Trophoblast cell (in vitro differentiated cells and primary cell): Measurements from ENCODE around the gene HTR6.

Experiments used
- DNase-seq, 2 donors: peaks; one replicate each; pipeline ENCODE4 v3.0.0-alpha.2; 2016
- H2AFZ ChIP-seq: 2 replicates; pipeline ENCODE4 v1.6.1; 2013; ENCODE audit warnings: low read length, moderate library complexity, mild to moderate bottlenecking; ENCODE audit not compliant: insufficient read depth, poor library complexity
- H2AK5ac ChIP-seq: 2 replicates; pipeline ENCODE4 v1.6.1; 2013; ENCODE audit warnings: mild to moderate bottlenecking, low read length
- H2BK120ac ChIP-seq: 2 replicates; pipeline ENCODE4 v1.6.1; 2013; ENCODE audit warnings: low read length, mild to moderate bottlenecking, moderate library complexity; ENCODE audit not compliant: insufficient read depth, poor library complexity
- H2BK12ac ChIP-seq: 2 replicates; pipeline ENCODE4 v1.6.1; 2013; ENCODE audit warnings: mild to moderate bottlenecking, low read length, moderate library complexity
- H2BK5ac ChIP-seq: 2 replicates; pipeline ENCODE4 v1.6.1; 2013; ENCODE audit warnings: low read length, low read depth, moderate library complexity, mild to moderate bottlenecking; ENCODE audit not compliant: poor library complexity
- H3K14ac ChIP-seq: 2 replicates; pipeline ENCODE4 v1.6.1; 2013; ENCODE audit warnings: mild to moderate bottlenecking, low read length
- H3K18ac ChIP-seq: 2 replicates; pipeline ENCODE4 v1.6.1; 2013; ENCODE audit warnings: mild to moderate bottlenecking, low read length
- H3K23ac ChIP-seq: 2 replicates; pipeline ENCODE4 v1.6.1; 2013; ENCODE audit warnings: low read length
- H3K27ac ChIP-seq: 2 replicates; pipeline ENCODE4 v1.5.1; 2013; ENCODE audit warnings: low read depth, mild to moderate bottlenecking, inconsistent platforms, low read length, moderate library complexity
- H3K27me3 ChIP-seq: 2 replicates; pipeline ENCODE4 v1.6.1; 2013; ENCODE audit warnings: inconsistent platforms, mild to moderate bottlenecking, low read length, moderate library complexity; ENCODE audit not compliant: insufficient read depth
- H3K36me3 ChIP-seq, 2 experiments: 1 replicate in 1 of 2; 2 replicates in 1 of 2; pipeline ENCODE4 v1.6.1; 2013; ENCODE audit warnings: low read length in 2 of 2, mild to moderate bottlenecking in 2 of 2, moderate library complexity in 1 of 2; ENCODE audit not compliant: insufficient read depth in 2 of 2, control insufficient read depth in 1 of 2
- H3K4ac ChIP-seq: 2 replicates; pipeline ENCODE4 v1.6.1; 2013; ENCODE audit warnings: low read depth, mild to moderate bottlenecking, low read length, moderate library complexity
- H3K4me1 ChIP-seq, 2 experiments: 1 replicate in 1 of 2; 2 replicates in 1 of 2; pipeline ENCODE4 v1.6.1; 2013; ENCODE audit warnings: low read length in 2 of 2, mild to moderate bottlenecking in 2 of 2, moderate library complexity in 1 of 2; ENCODE audit not compliant: insufficient read depth in 2 of 2, control insufficient read depth in 1 of 2
- H3K4me2 ChIP-seq: 2 replicates; pipeline ENCODE4 v1.6.1; 2013; ENCODE audit warnings: inconsistent platforms, mild to moderate bottlenecking, low read length, moderate library complexity
- H3K4me3 ChIP-seq: 2 replicates; pipeline ENCODE4 v1.5.1; 2013; ENCODE audit warnings: mild to moderate bottlenecking, low read depth, low read length, inconsistent platforms
- H3K79me1 ChIP-seq: one replicate; pipeline ENCODE4 v1.6.1; 2013; ENCODE audit warnings: low read length
- H3K79me2 ChIP-seq: 2 replicates; pipeline ENCODE4 v1.6.1; 2013; ENCODE audit warnings: low read length, mild to moderate bottlenecking; ENCODE audit not compliant: control insufficient read depth, insufficient read depth, poor library complexity
- H3K9ac ChIP-seq: 2 replicates; pipeline ENCODE4 v1.6.1; 2013; ENCODE audit warnings: mild to moderate bottlenecking, low read length
- H3K9me3 ChIP-seq: 2 replicates; pipeline ENCODE4 v1.6.1; 2013; ENCODE audit warnings: low read depth, mild to moderate bottlenecking, control low read depth, inconsistent platforms, low read length; ENCODE audit not compliant: insufficient read depth
- H4K12ac ChIP-seq: 2 replicates; pipeline ENCODE4 v1.6.1; 2013; ENCODE audit warnings: low read depth, mild to moderate bottlenecking, low read length, moderate library complexity
- H4K8ac ChIP-seq: 2 replicates; pipeline ENCODE4 v1.6.1; 2013; ENCODE audit warnings: low read depth, mild to moderate bottlenecking, low read length, moderate library complexity
- H4K91ac ChIP-seq: one replicate; pipeline ENCODE4 v1.6.1; 2013; ENCODE audit warnings: low read depth, mild to moderate bottlenecking, low read length, moderate library complexity
- whole genome bisulfite sequencing: extraction: QIAGEN DNeasy Blood & Tissue Kit; methylation state at CpG from one replicate; pipeline ENCODE4 v1.1.7; 2013; ENCODE audit warnings: missing lambda C conversion rate; ENCODE audit not compliant: insufficient read length, insufficient coverage; ENCODE audit errors: extremely low coverage; 5-methylcytosine and 5-hydroxymethylcytosine counted together

HTR6 gene

DNA sequence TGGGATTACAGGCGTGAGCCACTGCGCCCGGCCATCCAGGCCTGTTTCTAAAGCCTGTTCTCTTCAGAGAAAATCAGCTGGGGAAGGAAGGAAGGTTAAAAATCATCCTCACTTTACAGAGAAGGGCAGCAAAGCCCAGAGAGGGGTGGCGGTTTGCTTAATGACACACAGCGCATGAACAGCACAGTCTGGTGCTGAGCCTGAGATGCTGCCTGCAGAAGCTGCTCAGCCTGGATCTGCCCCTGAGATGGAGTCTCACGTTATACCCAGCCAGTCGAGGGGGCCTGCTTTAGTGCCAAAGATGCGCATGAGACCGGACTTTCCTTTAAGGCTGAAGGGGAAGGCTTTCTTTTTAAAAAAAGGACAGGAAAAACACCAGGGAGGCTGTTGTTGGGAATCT lies 21.3 kb downstream of the HTR6 start:
- H3K14ac ChIP-seq, result no peak overlapping the region
- no peaks in the 10 kb centered on the region for H3K79me1 ChIP-seq
- no peak overlapping the region for H2AFZ ChIP-seq
- no peak overlapping the region for H4K91ac ChIP-seq
- no peak overlapping the region for H4K12ac ChIP-seq
- H3K79me2 ChIP-seq, result no peaks in the 10 kb centered on the region
- DNase-seq, result no peak
- H3K4ac ChIP-seq, result no peak overlapping the region
- no peaks in the 10 kb centered on the region for H3K4me1 ChIP-seq
- no peak overlapping the region for H2BK5ac ChIP-seq
- H3K23ac ChIP-seq, result no peak overlapping the region
- WGBS, result no CpG with 5 or more reads among the region's 9 CpGs
- no peak overlapping the region for H3K9ac ChIP-seq
- H3K4me2 ChIP-seq, result no peak overlapping the region
- H2AK5ac ChIP-seq, result no peak overlapping the region
- no peaks in the 10 kb centered on the region for H3K36me3 ChIP-seq
- H3K27me3 ChIP-seq, result no peaks in the 10 kb centered on the region
- H4K8ac ChIP-seq, result no peak overlapping the region
- no peak overlapping the region for H3K4me3 ChIP-seq
- H3K27ac ChIP-seq, result no peak overlapping the region
- no peak overlapping the region for H2BK120ac ChIP-seq
- H3K9me3 ChIP-seq, result peaks cover 2% of the 10 kb centered on the region
- no peak overlapping the region for H2BK12ac ChIP-seq
- H3K18ac ChIP-seq, result no peak overlapping the region

DNA sequence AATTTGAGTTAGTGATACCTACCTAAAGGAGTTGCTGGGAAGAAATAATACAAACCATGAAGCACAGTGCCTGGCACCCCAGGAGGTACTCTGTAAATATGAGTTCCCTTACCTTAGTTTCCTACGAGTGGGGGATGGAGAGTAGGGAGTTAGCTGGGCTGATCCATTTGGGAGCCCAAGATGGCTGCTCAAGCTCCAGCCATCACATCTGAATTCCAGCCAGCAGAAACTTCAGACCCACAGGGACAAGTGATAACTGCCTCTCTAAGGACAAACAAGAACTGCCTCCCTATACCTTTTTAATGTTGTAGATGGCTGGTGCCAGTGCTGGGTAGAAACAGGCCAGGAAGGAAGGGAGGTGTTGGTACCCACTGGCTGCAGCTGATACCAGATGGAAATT lies 22.7 kb downstream of the HTR6 start:
- no peak overlapping the region for H3K4ac ChIP-seq
- H4K12ac ChIP-seq, result no peak overlapping the region
- no peak overlapping the region for H3K14ac ChIP-seq
- H3K27ac ChIP-seq, result no peak overlapping the region
- H3K4me2 ChIP-seq, result no peak overlapping the region
- no peak overlapping the region for H4K8ac ChIP-seq
- no peak overlapping the region for H3K9ac ChIP-seq
- no peak overlapping the region for H2BK12ac ChIP-seq
- H3K79me2 ChIP-seq, result no peaks in the 10 kb centered on the region
- peaks cover 2% of the 10 kb centered on the region for H3K9me3 ChIP-seq
- H4K91ac ChIP-seq, result no peak overlapping the region
- H3K23ac ChIP-seq, result no peak overlapping the region
- no CpG with 5 or more reads among the region's 1 CpG for WGBS
- H2BK120ac ChIP-seq, result no peak overlapping the region
- H2AFZ ChIP-seq, result no peak overlapping the region
- no peak overlapping the region for H2BK5ac ChIP-seq
- no peak for DNase-seq
- H3K79me1 ChIP-seq, result no peaks in the 10 kb centered on the region
- no peak overlapping the region for H2AK5ac ChIP-seq
- no peak overlapping the region for H3K4me3 ChIP-seq
- no peaks in the 10 kb centered on the region for H3K36me3 ChIP-seq
- no peaks in the 10 kb centered on the region for H3K27me3 ChIP-seq
- no peak overlapping the region for H3K18ac ChIP-seq
- H3K4me1 ChIP-seq, result no peaks in the 10 kb centered on the region

DNA sequence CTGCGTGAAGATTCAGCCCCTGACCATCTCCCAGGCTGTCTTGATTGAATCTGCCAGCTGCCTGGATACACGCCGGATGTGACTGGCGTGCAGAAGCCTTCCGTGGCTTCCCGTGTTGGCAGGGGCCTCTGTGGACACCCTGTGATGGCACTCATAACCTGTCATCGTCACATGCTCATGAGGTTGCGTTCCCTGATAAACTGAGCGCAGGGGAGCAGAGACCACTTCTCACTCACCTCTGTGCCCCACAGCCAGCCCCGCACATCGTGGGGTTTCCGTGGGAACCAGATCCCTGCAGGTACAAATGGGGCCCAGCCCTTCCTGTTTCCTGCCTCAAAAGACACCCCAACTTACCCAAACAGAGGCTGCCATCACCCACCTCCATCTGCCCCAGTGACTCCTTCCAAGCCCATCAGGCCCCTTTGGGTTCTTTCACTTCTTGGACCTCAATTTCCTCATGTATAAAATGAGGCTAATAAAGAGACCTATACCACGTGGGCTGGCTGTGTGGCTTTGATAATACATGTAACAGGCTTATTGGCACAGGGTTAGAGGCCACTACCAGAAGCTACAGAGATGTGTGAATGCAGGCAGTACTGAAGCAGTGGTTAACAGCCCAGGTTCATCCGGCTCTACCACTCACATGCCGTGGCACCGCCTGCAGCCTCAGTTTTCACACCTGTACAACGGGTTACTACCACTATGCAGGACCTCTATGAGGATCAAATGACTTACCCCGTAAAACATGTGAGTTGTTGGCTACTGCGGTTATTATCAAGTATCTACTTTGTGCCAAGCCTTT lies 23.6 kb downstream of the HTR6 start:
- H2AK5ac ChIP-seq, result no peak overlapping the region
- H4K8ac ChIP-seq, result no peak overlapping the region
- no peak overlapping the region for H2BK5ac ChIP-seq
- no peak overlapping the region for H3K14ac ChIP-seq
- no peak overlapping the region for H2AFZ ChIP-seq
- H3K4me3 ChIP-seq, result no peak overlapping the region
- H3K9me3 ChIP-seq, result peaks cover 2% of the 10 kb centered on the region
- no CpG with 5 or more reads among the region's 19 CpGs for WGBS
- no peaks in the 10 kb centered on the region for H3K36me3 ChIP-seq
- no peak for DNase-seq
- no peak overlapping the region for H2BK120ac ChIP-seq
- no peaks in the 10 kb centered on the region for H3K79me2 ChIP-seq
- H3K79me1 ChIP-seq, result no peaks in the 10 kb centered on the region
- no peak overlapping the region for H3K4ac ChIP-seq
- no peak overlapping the region for H3K23ac ChIP-seq
- no peak overlapping the region for H3K4me2 ChIP-seq
- no peak overlapping the region for H2BK12ac ChIP-seq
- H4K12ac ChIP-seq, result no peak overlapping the region
- H3K27me3 ChIP-seq, result no peaks in the 10 kb centered on the region
- H3K27ac ChIP-seq, result no peak overlapping the region
- H3K18ac ChIP-seq, result no peak overlapping the region
- H3K4me1 ChIP-seq, result no peaks in the 10 kb centered on the region
- no peak overlapping the region for H4K91ac ChIP-seq
- no peak overlapping the region for H3K9ac ChIP-seq

DNA sequence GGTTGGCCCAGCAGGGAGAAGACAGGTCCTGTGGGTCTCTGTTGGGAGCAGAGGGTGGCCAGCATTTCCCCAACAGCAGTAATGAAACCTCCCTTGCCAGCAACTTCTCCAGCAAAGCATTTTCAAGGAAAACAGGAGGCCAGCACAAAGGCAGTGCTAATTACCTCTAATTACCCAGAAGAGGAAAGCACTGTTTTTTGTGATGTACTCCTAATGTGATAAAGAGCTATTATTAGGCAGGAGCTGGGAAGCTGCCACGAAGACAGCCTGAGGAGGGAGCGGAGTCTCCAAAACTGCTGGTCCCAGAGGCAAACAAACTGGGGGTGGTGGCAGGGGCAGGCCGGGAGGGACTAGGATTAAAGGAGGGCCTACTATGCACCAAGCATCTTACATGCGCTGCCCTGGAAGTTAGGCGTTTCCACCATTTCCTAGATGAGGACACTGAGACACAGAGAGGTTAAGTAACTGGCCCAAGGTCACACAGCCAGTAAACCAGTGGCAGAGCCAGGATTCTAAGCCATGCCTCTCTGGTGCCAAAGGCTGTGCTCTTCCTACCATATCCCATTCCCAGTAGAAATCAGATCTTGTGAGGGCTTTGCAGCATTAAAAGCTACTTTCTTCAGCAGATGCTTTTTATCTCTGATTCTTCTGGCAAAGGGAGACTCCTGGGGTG lies 24.5 kb downstream of the HTR6 start:
- Histone ChIP-seq H2BK120ac (no peak overlapping the region), H3K23ac (no peak overlapping the region), H3K9me3 (peaks cover 2% of the 10 kb centered on the region), H3K18ac (no peak overlapping the region), H3K4ac (no peak overlapping the region), H3K14ac (no peak overlapping the region), H4K8ac (no peak overlapping the region), H3K79me1 (no peaks in the 10 kb centered on the region), H2BK12ac (no peak overlapping the region), H3K27ac (no peak overlapping the region), H4K12ac (no peak overlapping the region), H4K91ac (no peak overlapping the region), H2BK5ac (no peak overlapping the region), H2AK5ac (no peak overlapping the region), H3K4me1 (no peaks in the 10 kb centered on the region), H3K79me2 (no peaks in the 10 kb centered on the region), H3K36me3 (no peaks in the 10 kb centered on the region), H2AFZ (no peak overlapping the region), H3K27me3 (no peaks in the 10 kb centered on the region), H3K9ac (no peak overlapping the region), H3K4me2 (no peak overlapping the region), H3K4me3 (no peak overlapping the region)
- no CpG with 5 or more reads among the region's 5 CpGs for WGBS
- DNase-seq, result no peak
